ENCODE results near the gene BMPR1A.

- TF ChIP-seq POLR2AphosphoS5 (IDR thresholded peaks at IDR 0.05) (peak in 1 of 3 donors; percentile 2), POLR2A (IDR thresholded peaks at IDR 0.05) (peak in 1 of 2 donors; percentile 27)
- TF ChIP-seq, protein P1, sequence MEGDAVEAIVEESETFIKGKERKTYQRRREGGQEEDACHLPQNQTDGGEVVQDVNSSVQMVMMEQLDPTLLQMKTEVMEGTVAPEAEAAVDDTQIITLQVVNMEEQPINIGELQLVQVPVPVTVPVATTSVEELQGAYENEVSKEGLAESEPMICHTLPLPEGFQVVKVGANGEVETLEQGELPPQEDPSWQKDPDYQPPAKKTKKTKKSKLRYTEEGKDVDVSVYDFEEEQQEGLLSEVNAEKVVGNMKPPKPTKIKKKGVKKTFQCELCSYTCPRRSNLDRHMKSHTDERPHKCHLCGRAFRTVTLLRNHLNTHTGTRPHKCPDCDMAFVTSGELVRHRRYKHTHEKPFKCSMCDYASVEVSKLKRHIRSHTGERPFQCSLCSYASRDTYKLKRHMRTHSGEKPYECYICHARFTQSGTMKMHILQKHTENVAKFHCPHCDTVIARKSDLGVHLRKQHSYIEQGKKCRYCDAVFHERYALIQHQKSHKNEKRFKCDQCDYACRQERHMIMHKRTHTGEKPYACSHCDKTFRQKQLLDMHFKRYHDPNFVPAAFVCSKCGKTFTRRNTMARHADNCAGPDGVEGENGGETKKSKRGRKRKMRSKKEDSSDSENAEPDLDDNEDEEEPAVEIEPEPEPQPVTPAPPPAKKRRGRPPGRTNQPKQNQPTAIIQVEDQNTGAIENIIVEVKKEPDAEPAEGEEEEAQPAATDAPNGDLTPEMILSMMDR (IDR thresholded peaks at IDR 0.05): no peak
These were observed 494 bp upstream of the BMPR1A start for GRCh38 chr10:86755740-86756510.

Data from suprapubic skin (tissue), 4 donors.